IPS-20b (cell line): ENCODE results near the gene SRGN.

Source experiments
- H3K27ac ChIP-seq: one replicate; pipeline ENCODE4 v1.5.1; 2013; ENCODE audit warnings: low read length
- H3K27me3 ChIP-seq: 2 replicates; pipeline ENCODE4 v1.6.1; 2013; ENCODE audit warnings: mild to moderate bottlenecking, low read length, inconsistent platforms; ENCODE audit not compliant: insufficient read depth
- H3K36me3 ChIP-seq: 2 replicates; pipeline ENCODE4 v1.6.1; 2013; ENCODE audit warnings: low read depth, mild to moderate bottlenecking, inconsistent platforms, low read length, moderate library complexity; ENCODE audit not compliant: insufficient read depth
- H3K4me1 ChIP-seq: 2 replicates; pipeline ENCODE4 v1.6.1; 2013; ENCODE audit warnings: mild to moderate bottlenecking, control low read depth, inconsistent platforms, low read length, moderate library complexity; ENCODE audit not compliant: insufficient read depth
- H3K4me3 ChIP-seq: 2 replicates; pipeline ENCODE4 v1.5.1; 2013; ENCODE audit warnings: mild to moderate bottlenecking, low read length, inconsistent platforms
- H3K9ac ChIP-seq: 2 replicates; pipeline ENCODE4 v1.6.1; 2013; ENCODE audit warnings: low read depth, mild to moderate bottlenecking, inconsistent platforms, low read length, moderate library complexity
- H3K9me3 ChIP-seq: 2 replicates; pipeline ENCODE4 v1.6.1; 2013; ENCODE audit warnings: mild to moderate bottlenecking, low read depth, low read length, inconsistent platforms; ENCODE audit not compliant: insufficient read depth

SRGN gene

GRCh38 chr10:69051710-69052487 is 36.0 kb upstream of the SRGN start:
- Histone ChIP-seq H3K27me3 (no peaks in the 10 kb centered on the region), H3K9me3 (no peaks in the 10 kb centered on the region), H3K9ac (no peak overlapping the region), H3K4me3 (no peak overlapping the region), H3K4me1 (peaks cover 7% of the 10 kb centered on the region; the same call in 1 of the 2 replicates), H3K36me3 (no peaks in the 10 kb centered on the region), H3K27ac (no peak overlapping the region)

DNA sequence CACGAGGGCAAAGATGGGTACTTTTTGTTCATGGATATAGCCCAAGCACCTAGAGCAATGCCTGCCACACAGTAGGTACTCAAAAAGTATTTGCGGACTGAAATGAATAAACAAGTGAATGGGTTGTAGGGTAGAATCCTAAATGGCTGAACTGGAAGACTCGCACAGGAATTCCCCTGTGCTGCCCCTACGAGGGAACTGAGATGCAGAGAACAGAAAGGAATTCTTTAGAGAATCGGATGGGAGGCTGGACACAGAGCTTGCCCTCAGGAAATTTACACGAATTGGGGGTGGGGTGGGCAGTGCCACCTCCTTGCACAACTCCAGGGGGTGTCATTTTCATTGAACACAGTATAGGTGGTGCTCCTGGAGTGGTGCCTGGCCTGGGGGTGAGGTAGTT is 35.2 kb upstream of the SRGN start:
- no peaks in the 10 kb centered on the region for H3K36me3 ChIP-seq
- no peak overlapping the region for H3K4me3 ChIP-seq
- H3K9me3 ChIP-seq = no peaks in the 10 kb centered on the region
- no peaks in the 10 kb centered on the region for H3K27me3 ChIP-seq
- H3K4me1 ChIP-seq = peaks cover 7% of the 10 kb centered on the region; the same call in 1 of the 2 replicates
- H3K27ac ChIP-seq = no peak overlapping the region
- H3K9ac ChIP-seq = no peak overlapping the region

- H3K4me1 ChIP-seq = peaks cover 7% of the 10 kb centered on the region; the same call in 1 of the 2 replicates
- no peak overlapping the region for H3K4me3 ChIP-seq
- no peaks in the 10 kb centered on the region for H3K36me3 ChIP-seq
- no peak overlapping the region for H3K27ac ChIP-seq
- no peaks in the 10 kb centered on the region for H3K27me3 ChIP-seq
- H3K9ac ChIP-seq = no peak overlapping the region
- H3K9me3 ChIP-seq = no peaks in the 10 kb centered on the region
Measured at GRCh38 chr10:69055241-69055640, 32.7 kb upstream of the SRGN start.

GRCh38 chr10:69056129-69056528 is 31.8 kb upstream of the SRGN start:
- Histone ChIP-seq H3K27ac (no peak overlapping the region), H3K36me3 (no peaks in the 10 kb centered on the region), H3K9me3 (no peaks in the 10 kb centered on the region), H3K27me3 (no peaks in the 10 kb centered on the region), H3K9ac (no peak overlapping the region), H3K4me1 (peaks cover 7% of the 10 kb centered on the region; the same call in 1 of the 2 replicates), H3K4me3 (no peak overlapping the region)

- Histone ChIP-seq H3K9me3 (no peaks in the 10 kb centered on the region), H3K27ac (no peak overlapping the region), H3K36me3 (no peaks in the 10 kb centered on the region), H3K4me3 (no peak overlapping the region), H3K27me3 (no peaks in the 10 kb centered on the region), H3K4me1 (peaks cover 7% of the 10 kb centered on the region; the same call in 1 of the 2 replicates), H3K9ac (no peak overlapping the region)
Measured at GRCh38 chr10:69056536-69057260, 31.2 kb upstream of the SRGN start.

GRCh38 chr10:69057261-69057950 is 30.5 kb upstream of the SRGN start:
- Histone ChIP-seq H3K27ac (no peak overlapping the region), H3K4me1 (0 out of 2 replicates have a peak, but pooled peaks cover 2% of the 10 kb centered on the region)

GRCh38 chr10:69057951-69058297 is 30.0 kb upstream of the SRGN start:
- no peak overlapping the region for H3K4me3 ChIP-seq
- H3K9ac ChIP-seq = no peak overlapping the region
- no peaks in the 10 kb centered on the region for H3K4me1 ChIP-seq
- no peaks in the 10 kb centered on the region for H3K27me3 ChIP-seq
- no peaks in the 10 kb centered on the region for H3K9me3 ChIP-seq
- H3K27ac ChIP-seq = no peak overlapping the region
- no peaks in the 10 kb centered on the region for H3K36me3 ChIP-seq

More at GRCh38 chr10:69057261-69057950, 30.5 kb upstream of the SRGN start:
- H3K4me3 ChIP-seq = no peak overlapping the region
- H3K36me3 ChIP-seq = no peaks in the 10 kb centered on the region
- no peaks in the 10 kb centered on the region for H3K27me3 ChIP-seq
- H3K9ac ChIP-seq = no peak overlapping the region
- H3K9me3 ChIP-seq = no peaks in the 10 kb centered on the region

GRCh38 chr10:69060127-69060798 is 27.6 kb upstream of the SRGN start:
- Histone ChIP-seq H3K9me3 (no peaks in the 10 kb centered on the region), H3K27ac (no peak overlapping the region), H3K4me3 (no peak overlapping the region), H3K27me3 (no peaks in the 10 kb centered on the region), H3K9ac (no peak overlapping the region), H3K4me1 (no peaks in the 10 kb centered on the region), H3K36me3 (no peaks in the 10 kb centered on the region)

GRCh38 chr10:69061305-69062161 is 26.4 kb upstream of the SRGN start:
- Histone ChIP-seq H3K27ac (no peak overlapping the region), H3K4me1 (no peaks in the 10 kb centered on the region)

DNA sequence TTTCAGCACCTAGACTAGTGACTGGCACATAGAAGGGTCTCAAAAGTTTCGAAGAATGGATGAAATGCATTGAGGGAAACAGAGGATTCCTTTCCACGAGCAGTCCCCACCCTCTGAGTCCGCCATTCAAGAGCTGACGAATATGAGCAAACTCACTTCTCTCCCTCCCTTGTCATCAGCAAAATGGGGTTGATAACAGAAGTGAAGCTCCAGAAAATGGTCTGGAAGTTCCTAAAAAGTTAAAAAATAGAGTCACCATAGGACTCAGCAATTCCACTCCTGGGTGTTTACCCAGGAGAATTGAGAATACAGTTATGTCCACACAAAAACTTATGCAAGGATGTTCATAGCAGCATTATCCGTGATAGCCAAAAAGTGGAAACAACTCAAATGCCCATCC is 25.0 kb upstream of the SRGN start:
- H3K4me1 ChIP-seq = no peaks in the 10 kb centered on the region
- no peaks in the 10 kb centered on the region for H3K27me3 ChIP-seq
- no peak overlapping the region for H3K4me3 ChIP-seq
- no peaks in the 10 kb centered on the region for H3K9me3 ChIP-seq
- no peak overlapping the region for H3K9ac ChIP-seq
- no peaks in the 10 kb centered on the region for H3K36me3 ChIP-seq
- no peak overlapping the region for H3K27ac ChIP-seq

More at GRCh38 chr10:69061305-69062161, 26.4 kb upstream of the SRGN start:
- Histone ChIP-seq H3K27me3 (no peaks in the 10 kb centered on the region), H3K36me3 (no peaks in the 10 kb centered on the region), H3K9ac (no peak overlapping the region), H3K4me3 (no peak overlapping the region), H3K9me3 (no peaks in the 10 kb centered on the region)
